Measurements from ENCODE around the gene DPH3.

GRCh38 chr3:16280671-16281070, 15.9 kb upstream of the DPH3 start:
- TF ChIP-seq EZH2 (IDR thresholded peaks at IDR 0.05; ENCODE audit: low read length) (no peak), CTCF (optimal IDR thresholded peaks at IDR 0.05 in 1 of 3, IDR thresholded peaks at IDR 0.05 in 1 of 3, conservative IDR thresholded peaks at IDR 0.05 in 1 of 3; ENCODE audit: extremely low read depth in 1 of 3, insufficient read depth in 2 of 3, low read length in 3 of 3) (no peak)
